Lower leg skin (tissue), 3 donors: ENCODE measurements around the gene PLOD3.

Experiments
- CTCF ChIP-seq, 3 donors: fragments of 450-650 bp; IDR thresholded peaks; one replicate each; pipeline ENCODE4 v1.5.1; 2016; ENCODE audit warnings: antibody characterized with exemption in 3 of 3, mild to moderate bottlenecking in 3 of 3, moderate library complexity in 2 of 3
- POLR2A ChIP-seq, 2 donors: fragments of 450-650 bp; IDR thresholded peaks; one replicate each; pipeline ENCODE4 v1.6.1; 2016 to 2017; ENCODE audit warnings: antibody characterized with exemption in 2 of 2, mild to moderate bottlenecking in 1 of 2, moderate library complexity in 1 of 2

DNA sequence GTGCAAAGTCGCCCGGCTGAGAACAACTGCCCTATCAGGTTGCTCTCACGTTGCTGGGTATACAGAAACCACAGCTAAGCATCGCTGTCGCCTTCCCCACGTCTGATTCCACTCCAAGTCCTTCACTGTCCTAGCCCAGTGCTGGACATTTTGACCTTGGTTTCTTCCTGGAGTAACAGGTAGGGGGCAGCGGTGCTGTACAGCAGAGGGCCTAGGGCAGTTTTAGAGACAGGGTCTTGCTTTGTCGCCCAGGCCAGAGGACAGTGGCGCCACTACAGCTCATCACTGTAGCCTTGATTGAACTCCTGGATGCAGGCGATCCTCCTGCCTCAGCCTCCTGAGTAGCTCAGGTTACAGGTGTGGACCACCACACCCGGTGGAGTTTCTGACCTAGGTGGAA lies 17.7 kb upstream of the PLOD3 start:
- no peak for TF ChIP-seq CTCF (IDR thresholded peaks at IDR 0.05)
- no peak for TF ChIP-seq POLR2A (IDR thresholded peaks at IDR 0.05)
